Fibroblast of lung (primary cell): ENCODE data around the gene ULBP1. TPM values are rescaled to one million over a fixed set of nuclear protein-coding genes. Genes with fewer than 3 reads are reported as not detected.
A peak's percentile ranks its signal among the peaks of the same experiment; 100 is the strongest.
"Not testable (repeated sequence)": the region's sequence is repeated elsewhere in the genome, so short reads cannot be mapped to it uniquely, and the experiment has no call there.

Experiments used
- DNase-seq, 2 donors: peaks; one replicate each; pipeline versions ENCODE4 v3.0.0 to v3.0.0-alpha.2; 2010; ENCODE audit warnings: low read depth in 2 of 2
- H2AFZ ChIP-seq: 2 replicates; pipeline ENCODE4 v1.5.1; 2012; ENCODE audit warnings: low read length, control low read depth, inconsistent platforms
- H3K27ac ChIP-seq: 2 replicates; pipeline ENCODE4 v1.5.1; 2011; ENCODE audit warnings: low read length, control low read depth; ENCODE audit not compliant: insufficient read depth
- H3K27me3 ChIP-seq: 2 replicates; pipeline ENCODE4 v1.5.1; 2011; ENCODE audit warnings: mild to moderate bottlenecking, low read length; ENCODE audit not compliant: control insufficient read depth, insufficient read depth
- H3K36me3 ChIP-seq: 2 replicates; pipeline ENCODE4 v1.5.1; 2011; ENCODE audit warnings: low read length; ENCODE audit not compliant: control insufficient read depth, insufficient read depth
- H3K4me1 ChIP-seq: 2 replicates; pipeline ENCODE4 v1.5.1; 2011; ENCODE audit warnings: low read length; ENCODE audit not compliant: control insufficient read depth, insufficient read depth; ENCODE audit errors: extremely low read depth
- H3K4me2 ChIP-seq: 2 replicates; pipeline ENCODE4 v1.5.1; 2011; ENCODE audit warnings: low read length, control low read depth; ENCODE audit not compliant: insufficient read depth; ENCODE audit errors: extremely low read depth
- H3K4me3 ChIP-seq, 4 experiments: fragments of 200-600 bp in 1 of 4; sonication (generic) in 1 of 4; replicated peaks in 1 of 4; 2 replicates each; pipeline ENCODE4 v1.5.1; 2011 to 2016; ENCODE audit warnings: low read length in 4 of 4, low read depth in 3 of 4, mild to moderate bottlenecking in 3 of 4, control low read depth in 2 of 4, inconsistent platforms in 1 of 4, mixed read lengths in 1 of 4; ENCODE audit not compliant: insufficient read depth in 1 of 4; ENCODE audit errors: control extremely low read depth in 1 of 4
- H3K79me2 ChIP-seq: 2 replicates; pipeline ENCODE4 v1.5.1; 2012; ENCODE audit warnings: mild to moderate bottlenecking, low read length, inconsistent platforms; ENCODE audit not compliant: control insufficient read depth, insufficient read depth
- H3K9ac ChIP-seq: 2 replicates; pipeline ENCODE4 v1.5.1; 2011; ENCODE audit warnings: mild to moderate bottlenecking, low read length, control low read depth; ENCODE audit not compliant: insufficient read depth
- H3K9me3 ChIP-seq: 2 replicates; pipeline ENCODE4 v1.5.1; 2012; ENCODE audit warnings: low read depth, low read length; ENCODE audit not compliant: control insufficient read depth, insufficient read depth
- H4K20me1 ChIP-seq: 2 replicates; pipeline ENCODE4 v1.5.1; 2011; ENCODE audit warnings: low read length; ENCODE audit not compliant: control insufficient read depth, insufficient read depth; ENCODE audit errors: extremely low read depth
- CTCF ChIP-seq, 2 donors: IDR thresholded peaks in 1 of 2; conservative IDR thresholded peaks in 1 of 2; 1 replicate in 1 of 2; 2 replicates in 1 of 2; pipeline ENCODE4 v1.5.1; 2011 to 2012; ENCODE audit warnings: low read length in 2 of 2, control low read depth in 1 of 2, inconsistent platforms in 1 of 2, low read depth in 1 of 2, mild to moderate bottlenecking in 1 of 2
- EZH2 ChIP-seq: IDR thresholded peaks from 2 replicates; pipeline ENCODE4 v1.5.1; 2012; ENCODE audit warnings: low read length, control low read depth, mild to moderate bottlenecking; ENCODE audit errors: missing control alignments
- polyA plus RNA-seq, 2 donors: library from polyadenylated mRNA; depleted of rRNA in 1 of 2; stranded (reverse) in 1 of 2; unstranded in 1 of 2; fragments of >200 nt; gene quantifications; 2 replicates each; pipeline ENCODE4 v1.2.1, GENCODE V29; 2011 to 2012; ENCODE audit warnings: missing spikeins in 1 of 2
- total RNA-seq: library from RNA; depleted of rRNA; stranded (reverse); fragments of >200 nt; gene quantifications from 2 replicates; pipeline ENCODE4 v1.2.1, GENCODE V29; 2014

ULBP1 gene
- total and polyA plus RNA-seq, 2 donors (not counting 1 experiment from before 2014, with no cell fraction given), result 0.83 to 1.1 TPM

DNA sequence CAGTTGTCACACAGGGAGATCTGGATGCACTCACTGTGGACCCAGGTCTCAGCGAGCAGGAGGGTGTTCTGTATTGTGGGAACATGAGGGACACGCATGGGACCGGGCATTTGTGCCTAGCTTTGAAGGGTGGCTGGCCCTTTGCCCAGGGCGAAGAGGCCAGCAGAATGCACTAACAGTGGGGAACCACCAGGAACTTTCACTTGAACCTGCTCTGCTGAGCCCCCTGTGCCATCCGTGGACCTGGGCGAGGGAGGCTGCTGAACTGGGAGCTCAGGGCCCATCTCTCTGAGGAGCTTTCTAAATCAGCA lies 23.1 kb upstream of the ULBP1 start:
- Histone ChIP-seq H4K20me1 (no peaks in the 10 kb centered on the region), H3K27ac (no peak overlapping the region), H3K4me1 (peaks cover 7% of the 10 kb centered on the region), H3K4me3 (no peak overlapping the region), H3K9me3 (no peaks in the 10 kb centered on the region), H3K9ac (no peak overlapping the region), H3K79me2 (no peaks in the 10 kb centered on the region), H3K4me2 (no peak overlapping the region), H3K36me3 (no peaks in the 10 kb centered on the region), H3K27me3 (peaks cover 27% of the 10 kb centered on the region), H2AFZ (no peak overlapping the region)
- no peak for DNase-seq
- no peak for TF ChIP-seq CTCF (conservative IDR thresholded peaks at IDR 0.05 in 1 of 2, IDR thresholded peaks at IDR 0.05 in 1 of 2; ENCODE audit: low read depth in 1 of 2, low read length in 2 of 2)
- no peak for TF ChIP-seq EZH2

DNA sequence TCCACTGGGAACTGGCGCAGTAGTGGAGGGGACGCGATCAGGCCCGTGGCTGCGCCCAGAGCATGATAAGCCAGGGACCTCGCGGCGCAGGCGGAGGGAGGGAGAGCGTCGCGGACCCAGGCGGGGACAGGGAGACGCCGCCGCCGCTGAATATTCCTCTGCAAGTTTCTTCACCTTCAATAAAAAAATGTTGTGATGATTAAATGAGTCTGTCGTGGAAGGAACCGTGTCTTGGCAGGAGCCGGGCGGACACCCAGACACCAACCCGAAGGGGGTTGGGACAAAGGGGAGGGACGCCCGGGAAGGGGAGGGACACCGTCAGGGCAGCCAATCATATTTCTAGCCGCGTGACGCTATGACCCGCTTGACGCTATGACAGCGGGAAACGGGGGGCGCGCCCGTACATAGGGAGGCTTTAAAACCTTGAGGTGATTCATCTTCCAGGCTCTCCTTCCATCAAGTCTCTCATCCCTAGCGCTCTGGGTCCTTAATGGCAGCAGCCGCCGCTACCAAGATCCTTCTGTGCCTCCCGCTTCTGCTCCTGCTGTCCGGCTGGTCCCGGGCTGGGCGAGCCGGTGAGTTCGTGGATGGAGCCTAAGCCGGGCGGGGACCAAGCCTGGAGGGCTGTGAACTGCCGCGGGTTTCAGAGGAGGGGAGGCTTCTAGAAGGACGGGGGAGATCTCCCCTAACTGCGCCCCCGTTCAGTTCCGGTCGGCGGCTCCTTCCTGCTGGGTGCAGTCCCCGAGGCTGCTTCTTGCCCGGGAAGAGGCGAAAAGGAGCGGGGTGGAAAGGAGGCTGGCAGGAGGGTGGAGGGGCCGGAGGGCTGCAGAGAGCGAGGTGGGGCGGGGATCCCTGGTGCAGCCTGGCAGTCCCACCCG lies 21.9 kb upstream of the ULBP1 start, which contains the start of gene ULBP2:
Gene ULBP2, plus strand, starts transcription at position 432 of the 878 bp plus-strand sequence. Its CDS starts 59 bp downstream, at position 491.
- Histone ChIP-seq H3K4me2 (peak within 1 kb of the TSS; percentile 95), H3K36me3 (no peaks in the 10 kb centered on the region), H3K4me1 (peaks cover 7% of the 10 kb centered on the region), H3K79me2 (no peaks in the 10 kb centered on the region), H3K27me3 (peaks cover 18% of the 10 kb centered on the region), H2AFZ (peak within 1 kb of the TSS; percentile 48), H4K20me1 (no peaks in the 10 kb centered on the region), H3K9me3 (no peaks in the 10 kb centered on the region), H3K27ac (peak within 1 kb of the TSS; percentile 62), H3K9ac (peak within 1 kb of the TSS; percentile 54), H3K4me3 (peak within 1 kb of the TSS; percentile 62 to 67 (median 66))
- DNase-seq, result peak; percentile 91 to 96
- TF ChIP-seq EZH2, result no peak
- TF ChIP-seq CTCF (conservative IDR thresholded peaks at IDR 0.05 in 1 of 2, IDR thresholded peaks at IDR 0.05 in 1 of 2; ENCODE audit: low read depth in 1 of 2, low read length in 2 of 2), result no peak

GRCh38 chr6:149942461-149942829 lies 21.3 kb upstream of the ULBP1 start:
- TF ChIP-seq EZH2 (no peak), CTCF (conservative IDR thresholded peaks at IDR 0.05 in 1 of 2, IDR thresholded peaks at IDR 0.05 in 1 of 2; ENCODE audit: low read depth in 1 of 2, low read length in 2 of 2) (no peak)
- peaks cover 13% of the 10 kb centered on the region for H3K27me3 ChIP-seq
- H3K4me2 ChIP-seq, result peak overlapping the region; percentile 95
- H3K9ac ChIP-seq, result peak overlapping the region; percentile 48
- H3K27ac ChIP-seq, result no peak overlapping the region
- H3K9me3 ChIP-seq, result no peaks in the 10 kb centered on the region
- no peaks in the 10 kb centered on the region for H3K79me2 ChIP-seq
- peak overlapping the region; percentile 62 to 67 (median 66) for H3K4me3 ChIP-seq
- H3K4me1 ChIP-seq, result peaks cover 7% of the 10 kb centered on the region
- no peaks in the 10 kb centered on the region for H3K36me3 ChIP-seq
- H2AFZ ChIP-seq, result no peak overlapping the region
- DNase-seq, result no peak
- no peaks in the 10 kb centered on the region for H4K20me1 ChIP-seq

DNA sequence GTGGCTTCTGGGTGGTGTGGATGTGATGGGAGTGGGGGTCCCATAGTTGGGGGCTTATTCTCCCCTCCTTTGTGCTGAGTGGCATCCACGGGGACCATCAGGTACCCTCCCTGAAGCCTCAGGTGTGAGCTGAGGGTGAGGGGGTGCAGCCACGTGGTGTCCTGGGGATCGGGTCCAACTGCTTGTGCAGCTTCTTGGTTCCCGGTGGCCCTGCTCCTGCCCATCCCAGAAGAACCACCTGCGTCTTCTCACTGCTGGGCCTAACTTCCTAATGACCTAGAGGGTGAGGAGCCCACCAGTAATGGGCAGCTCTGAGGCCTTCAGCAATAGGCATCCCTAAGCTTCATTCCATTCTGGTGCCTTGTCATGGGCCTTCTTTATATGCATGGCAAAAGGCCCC lies 20.4 kb upstream of the ULBP1 start:
- H3K9me3 ChIP-seq, H3K9ac ChIP-seq, H3K79me2 ChIP-seq, H3K4me3 ChIP-seq, DNase-seq, H3K4me1 ChIP-seq, H3K27ac ChIP-seq, H2AFZ ChIP-seq, H3K36me3 ChIP-seq, H4K20me1 ChIP-seq, H3K4me2 ChIP-seq: not testable (repeated sequence)
- H3K27me3 ChIP-seq, result peaks cover 10% of the 10 kb centered on the region
